ENCODE results near the gene GPR35.

DNA sequence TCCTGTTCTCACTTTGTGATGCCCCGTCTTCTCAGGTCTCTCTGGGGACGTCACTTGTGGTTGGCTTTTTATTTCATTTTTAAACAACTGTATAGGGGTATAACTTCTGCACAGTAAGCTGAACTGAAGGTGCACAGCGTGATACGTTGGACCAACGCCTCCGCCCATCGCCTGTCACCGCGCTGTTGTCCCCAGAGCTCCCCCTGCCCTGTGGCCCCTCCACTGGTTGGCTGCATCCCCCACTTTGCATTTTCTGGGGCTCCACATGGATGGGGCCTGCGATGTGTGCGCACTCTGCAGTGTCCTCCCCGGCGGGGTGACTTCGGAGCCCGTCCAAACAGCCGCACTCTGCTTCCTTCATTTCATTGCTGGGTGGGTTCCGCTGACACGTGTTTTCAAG, 14.3 kb downstream of the GPR35 start:
- TF ChIP-seq, protein P1, sequence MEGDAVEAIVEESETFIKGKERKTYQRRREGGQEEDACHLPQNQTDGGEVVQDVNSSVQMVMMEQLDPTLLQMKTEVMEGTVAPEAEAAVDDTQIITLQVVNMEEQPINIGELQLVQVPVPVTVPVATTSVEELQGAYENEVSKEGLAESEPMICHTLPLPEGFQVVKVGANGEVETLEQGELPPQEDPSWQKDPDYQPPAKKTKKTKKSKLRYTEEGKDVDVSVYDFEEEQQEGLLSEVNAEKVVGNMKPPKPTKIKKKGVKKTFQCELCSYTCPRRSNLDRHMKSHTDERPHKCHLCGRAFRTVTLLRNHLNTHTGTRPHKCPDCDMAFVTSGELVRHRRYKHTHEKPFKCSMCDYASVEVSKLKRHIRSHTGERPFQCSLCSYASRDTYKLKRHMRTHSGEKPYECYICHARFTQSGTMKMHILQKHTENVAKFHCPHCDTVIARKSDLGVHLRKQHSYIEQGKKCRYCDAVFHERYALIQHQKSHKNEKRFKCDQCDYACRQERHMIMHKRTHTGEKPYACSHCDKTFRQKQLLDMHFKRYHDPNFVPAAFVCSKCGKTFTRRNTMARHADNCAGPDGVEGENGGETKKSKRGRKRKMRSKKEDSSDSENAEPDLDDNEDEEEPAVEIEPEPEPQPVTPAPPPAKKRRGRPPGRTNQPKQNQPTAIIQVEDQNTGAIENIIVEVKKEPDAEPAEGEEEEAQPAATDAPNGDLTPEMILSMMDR (conservative IDR thresholded peaks at IDR 0.05; ENCODE audit: low read depth, low read length), result no peak
- TF ChIP-seq EZH2phosphoT487 (IDR thresholded peaks at IDR 0.05; ENCODE audit: borderline replicate concordance, low read length) (no peak), EZH2 (IDR thresholded peaks at IDR 0.05; ENCODE audit: low read length, unreplicated experiment) (no peak)

Data from PC-3 (cell line).